GM18873 (cell line): Measurements from ENCODE around the gene ELOVL5.
A peak's percentile ranks its signal among the peaks of the same experiment; 100 is the strongest.

Experiments used
- ATAC-seq: cut with Tn5 transposase; IDR thresholded peaks from one replicate; pipeline ENCODE4 v1.9.1; 2021; ENCODE audit warnings: mild to moderate bottlenecking, moderate library complexity, moderate number of reproducible peaks; ENCODE audit not compliant: unreplicated experiment, low FRiP score

Gene ELOVL5

GRCh38 chr6:53251033-53251672 is 97.6 kb downstream of the ELOVL5 start:
- no peak for ATAC-seq

- ATAC-seq: no peak
Measured at GRCh38 chr6:53250176-53251032, 98.3 kb downstream of the ELOVL5 start.

GRCh38 chr6:53246924-53247323 is 101.8 kb downstream of the ELOVL5 start:
- no peak for ATAC-seq

DNA sequence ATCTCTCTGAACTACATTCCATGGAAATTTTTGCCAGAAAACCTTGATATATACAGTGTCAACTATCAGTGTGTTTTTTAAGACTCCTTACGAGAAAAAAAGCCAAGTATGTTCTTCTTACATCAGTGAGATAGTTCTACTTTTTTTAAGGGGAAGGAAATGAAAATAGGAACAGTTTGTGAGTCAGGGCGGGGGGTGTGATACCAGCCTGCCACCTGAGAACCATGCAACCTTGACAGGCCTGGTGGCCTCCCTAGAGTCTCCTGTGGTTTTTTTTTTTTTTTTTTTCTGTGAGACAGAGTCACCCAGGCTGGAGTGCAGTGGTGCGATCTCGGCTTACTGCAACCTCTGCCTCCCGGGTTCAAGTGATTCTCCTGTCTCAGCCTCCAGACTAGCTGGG is 103.8 kb downstream of the ELOVL5 start:
- ATAC-seq: peak; percentile 75

DNA sequence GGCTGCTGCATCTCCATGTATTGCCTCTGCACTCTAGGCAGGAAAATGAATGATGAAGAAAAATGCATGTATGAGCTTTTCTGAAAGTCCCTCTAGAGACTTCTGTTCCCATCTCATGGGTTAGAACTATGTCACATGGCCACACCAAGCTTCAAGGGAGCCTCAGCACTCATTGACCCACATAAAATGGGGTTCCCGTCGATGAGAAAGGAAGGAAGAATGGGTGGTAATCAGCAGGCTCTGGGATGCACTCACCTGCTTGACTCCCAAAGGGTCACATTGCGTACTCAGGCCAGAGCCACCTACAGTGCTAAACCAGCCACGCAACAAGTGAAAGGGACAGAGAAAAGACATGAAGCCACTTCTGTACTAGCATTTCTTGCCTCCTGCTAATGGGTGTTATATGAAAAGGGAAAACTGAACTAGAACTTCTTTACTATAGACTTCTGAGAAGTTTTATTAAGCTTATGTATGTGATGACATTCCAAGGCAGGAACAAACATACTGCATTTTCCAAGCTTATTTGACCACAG is 104.3 kb downstream of the ELOVL5 start:
- ATAC-seq: peak; percentile 5

GRCh38 chr6:53241938-53242337 is 106.8 kb downstream of the ELOVL5 start:
- no peak for ATAC-seq

GRCh38 chr6:53240761-53241160 is 108.0 kb downstream of the ELOVL5 start:
- no peak for ATAC-seq

DNA sequence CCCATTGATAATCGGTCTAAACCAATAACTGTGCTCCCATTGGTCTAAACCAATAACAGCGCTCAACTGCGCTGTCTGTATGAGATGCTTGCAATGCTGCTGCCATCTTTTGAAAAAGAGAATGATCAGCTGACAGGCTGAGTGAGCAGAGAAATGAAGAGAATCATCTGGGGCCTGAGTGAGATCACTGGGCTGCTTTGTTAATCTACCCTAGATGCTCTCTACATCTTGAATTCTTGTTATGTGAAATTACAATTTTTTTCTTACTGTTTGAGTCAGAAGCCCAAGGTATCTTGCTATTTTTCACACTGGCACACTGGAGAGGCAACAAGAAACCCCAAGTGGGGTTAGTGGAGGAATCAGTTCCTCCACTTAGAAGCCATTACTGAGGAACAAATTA is 108.6 kb downstream of the ELOVL5 start:
- ATAC-seq: no peak

- ATAC-seq: peak; percentile 70
Measured at GRCh38 chr6:53239526-53239925, 109.2 kb downstream of the ELOVL5 start.

DNA sequence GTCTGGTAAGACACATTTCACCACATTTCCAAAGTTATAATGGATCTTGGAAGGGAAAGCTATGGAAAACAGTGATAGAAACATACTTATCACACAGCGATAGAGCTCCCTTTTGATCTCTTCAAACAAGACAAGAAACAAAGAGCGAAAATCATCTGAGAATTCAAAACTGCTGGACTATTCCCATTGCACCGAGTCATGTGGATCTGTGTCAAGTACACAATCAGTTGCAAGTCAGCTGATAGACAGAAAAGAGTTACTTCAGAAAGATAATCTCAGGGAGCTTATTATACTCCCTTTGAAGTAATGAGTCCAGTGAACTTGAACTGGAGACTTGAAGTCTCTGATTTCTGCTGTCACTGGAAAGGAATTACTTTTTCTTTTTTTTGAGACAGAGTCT is 110.4 kb downstream of the ELOVL5 start:
- ATAC-seq: no peak

- ATAC-seq: peak; percentile 31
Measured at GRCh38 chr6:53236241-53236640, 112.5 kb downstream of the ELOVL5 start.

DNA sequence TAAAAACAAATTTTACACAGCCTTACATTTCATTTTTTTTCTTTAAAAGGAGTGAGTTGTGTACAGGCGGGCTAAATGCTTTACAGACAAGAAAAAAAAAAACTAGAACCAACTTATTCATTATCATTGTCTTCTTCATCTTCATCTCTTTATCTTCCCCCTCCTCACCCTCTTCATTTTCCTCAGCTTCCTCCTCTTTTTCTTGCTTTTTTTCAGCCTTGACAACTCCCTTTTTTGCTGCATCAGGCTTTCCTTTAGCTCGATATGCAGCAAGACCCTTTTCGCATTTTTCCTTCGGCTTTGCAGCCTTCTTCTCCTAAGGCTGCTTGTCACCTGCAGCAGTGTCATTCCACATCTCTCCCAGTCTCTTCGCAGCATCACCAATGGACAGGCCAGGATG is 113.2 kb downstream of the ELOVL5 start:
- no peak for ATAC-seq

- no peak for ATAC-seq
Measured at GRCh38 chr6:53233309-53233708, 115.4 kb downstream of the ELOVL5 start.

DNA sequence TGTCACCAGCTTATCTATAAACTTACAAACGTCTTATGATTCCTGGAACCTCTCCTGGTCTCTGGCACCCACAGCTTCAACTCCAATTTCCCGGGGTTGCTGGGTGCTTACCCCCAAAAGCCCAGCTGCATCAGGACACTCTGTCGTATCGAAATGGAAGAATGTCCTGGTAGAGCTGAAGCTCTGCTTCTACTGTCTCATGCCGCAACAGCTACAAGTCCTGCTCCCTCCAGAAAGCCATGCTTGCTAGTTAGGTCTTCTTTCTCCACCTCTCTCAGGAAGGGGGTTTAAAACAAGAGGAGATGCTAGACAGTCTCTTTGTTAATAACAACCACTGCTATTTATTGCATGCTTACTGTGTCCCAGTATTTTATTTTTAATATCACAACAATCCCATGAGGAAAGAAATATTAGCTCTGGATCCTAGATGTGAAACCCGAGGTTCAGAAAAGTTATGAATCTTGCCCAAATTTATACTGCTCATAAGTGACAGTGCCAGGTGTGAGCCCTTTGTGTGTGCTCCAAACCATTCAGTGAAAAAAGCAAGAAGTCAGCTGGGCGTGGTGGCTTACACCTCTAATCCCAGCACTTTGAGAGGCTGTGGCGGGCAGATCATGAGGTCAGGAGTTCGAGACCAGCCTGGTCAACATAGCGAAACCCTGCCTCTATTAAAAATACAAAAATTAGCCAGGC is 117.8 kb downstream of the ELOVL5 start:
- no peak for ATAC-seq

DNA sequence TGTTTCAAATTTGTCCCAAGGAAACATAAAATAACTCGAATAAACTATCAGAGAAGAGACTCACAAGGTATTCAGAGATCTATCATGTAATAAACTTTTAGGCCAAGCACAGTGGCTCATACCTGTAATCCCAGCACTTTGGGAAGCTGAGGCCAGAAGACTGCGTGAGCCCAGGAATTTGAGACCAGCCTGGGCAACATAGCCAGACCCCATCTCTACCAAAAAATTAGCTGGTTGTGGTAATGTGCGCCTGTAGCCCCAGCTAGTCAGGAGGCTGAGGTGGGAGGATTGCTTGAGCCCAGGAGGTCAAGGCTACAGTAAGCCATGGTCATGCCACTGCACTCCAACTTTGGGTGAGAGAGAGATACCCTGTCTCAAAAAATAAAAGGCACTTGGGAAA is 120.9 kb downstream of the ELOVL5 start:
- ATAC-seq: no peak

- ATAC-seq: no peak
Measured at GRCh38 chr6:53220605-53221004, 128.1 kb downstream of the ELOVL5 start.
